AG09309 (cell line): ENCODE data around the gene XYLT2.

Source experiments
- DNase-seq: peaks from one replicate; pipeline ENCODE4 v3.0.0-alpha.2; 2010; ENCODE audit warnings: low read depth
- H3K4me3 ChIP-seq: 2 replicates; pipeline ENCODE4 v1.5.1; 2011; ENCODE audit warnings: mild to moderate bottlenecking, low read depth, low read length, moderate library complexity; ENCODE audit not compliant: control insufficient read depth
- TF ChIP-seq, protein P1 (sequence below): IDR thresholded peaks from 2 replicates; pipeline ENCODE4 v1.5.1; 2011; ENCODE audit warnings: mild to moderate bottlenecking, low read depth, low read length, inconsistent platforms; ENCODE audit not compliant: insufficient read depth, control insufficient read depth; ENCODE audit errors: missing control alignments

Gene XYLT2

DNA sequence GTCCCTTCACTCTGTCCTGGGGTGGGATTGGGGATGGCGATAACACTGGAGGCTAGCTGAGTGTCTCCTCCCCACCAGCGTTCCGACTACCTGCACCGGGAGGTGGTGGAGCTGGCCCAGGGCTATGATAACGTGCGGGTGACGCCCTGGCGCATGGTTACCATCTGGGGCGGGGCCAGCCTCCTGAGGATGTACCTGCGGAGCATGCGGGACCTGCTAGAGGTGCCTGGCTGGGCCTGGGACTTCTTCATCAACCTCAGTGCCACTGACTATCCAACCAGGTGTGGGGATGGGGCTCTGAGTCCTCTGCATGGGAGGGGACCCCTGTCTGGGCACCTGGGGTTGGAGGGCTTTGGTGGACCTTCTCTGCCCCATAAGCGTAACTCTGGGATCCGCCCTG lies 8.8 kb downstream of the XYLT2 start:
- no peak for DNase-seq
- H3K4me3 ChIP-seq = no peak overlapping the region
- TF ChIP-seq, protein P1, sequence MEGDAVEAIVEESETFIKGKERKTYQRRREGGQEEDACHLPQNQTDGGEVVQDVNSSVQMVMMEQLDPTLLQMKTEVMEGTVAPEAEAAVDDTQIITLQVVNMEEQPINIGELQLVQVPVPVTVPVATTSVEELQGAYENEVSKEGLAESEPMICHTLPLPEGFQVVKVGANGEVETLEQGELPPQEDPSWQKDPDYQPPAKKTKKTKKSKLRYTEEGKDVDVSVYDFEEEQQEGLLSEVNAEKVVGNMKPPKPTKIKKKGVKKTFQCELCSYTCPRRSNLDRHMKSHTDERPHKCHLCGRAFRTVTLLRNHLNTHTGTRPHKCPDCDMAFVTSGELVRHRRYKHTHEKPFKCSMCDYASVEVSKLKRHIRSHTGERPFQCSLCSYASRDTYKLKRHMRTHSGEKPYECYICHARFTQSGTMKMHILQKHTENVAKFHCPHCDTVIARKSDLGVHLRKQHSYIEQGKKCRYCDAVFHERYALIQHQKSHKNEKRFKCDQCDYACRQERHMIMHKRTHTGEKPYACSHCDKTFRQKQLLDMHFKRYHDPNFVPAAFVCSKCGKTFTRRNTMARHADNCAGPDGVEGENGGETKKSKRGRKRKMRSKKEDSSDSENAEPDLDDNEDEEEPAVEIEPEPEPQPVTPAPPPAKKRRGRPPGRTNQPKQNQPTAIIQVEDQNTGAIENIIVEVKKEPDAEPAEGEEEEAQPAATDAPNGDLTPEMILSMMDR = no peak

DNA sequence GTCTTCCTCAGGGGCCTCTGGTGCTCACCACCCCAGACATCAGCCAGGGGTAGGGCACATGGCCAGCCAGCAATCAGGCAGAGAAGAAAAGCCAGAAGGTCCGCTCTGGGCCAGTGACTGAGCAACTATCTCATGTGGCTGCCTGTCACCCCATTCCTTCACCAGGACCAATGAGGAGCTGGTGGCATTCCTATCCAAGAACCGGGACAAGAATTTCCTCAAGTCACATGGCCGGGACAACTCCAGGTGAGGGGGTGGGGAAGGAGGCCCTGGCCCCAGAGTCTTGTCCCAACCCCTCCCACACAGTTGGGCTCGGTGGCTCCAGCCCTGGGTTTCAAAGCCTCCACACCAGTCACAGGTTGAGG lies 9.4 kb downstream of the XYLT2 start:
- DNase-seq = no peak
- H3K4me3 ChIP-seq = no peak overlapping the region
- TF ChIP-seq, protein P1 = no peak

DNA sequence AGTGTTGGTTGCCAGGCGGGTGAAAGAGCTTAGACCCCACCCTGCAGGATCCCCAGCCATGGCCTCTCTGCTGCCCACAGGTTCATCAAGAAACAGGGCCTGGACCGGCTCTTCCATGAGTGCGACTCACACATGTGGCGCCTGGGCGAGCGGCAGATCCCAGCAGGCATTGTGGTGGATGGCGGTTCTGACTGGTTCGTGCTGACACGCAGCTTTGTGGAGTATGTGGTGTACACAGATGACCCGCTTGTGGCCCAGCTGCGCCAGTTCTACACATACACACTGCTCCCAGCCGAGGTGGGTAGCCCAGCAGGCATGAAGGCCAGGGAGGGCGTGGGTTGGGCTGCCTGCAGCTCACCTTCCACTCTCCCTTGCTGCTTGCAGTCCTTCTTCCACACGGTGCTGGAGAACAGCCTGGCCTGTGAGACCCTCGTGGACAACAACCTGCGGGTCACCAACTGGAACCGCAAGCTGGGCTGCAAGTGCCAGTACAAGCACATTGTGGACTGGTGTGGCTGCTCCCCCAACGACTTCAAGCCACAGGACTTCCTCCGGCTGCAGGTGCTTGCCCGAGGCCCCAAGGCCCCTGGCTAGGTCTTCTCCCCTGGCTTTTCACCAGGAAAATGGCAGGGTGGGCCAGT lies 9.9 kb downstream of the XYLT2 start:
- no peak for DNase-seq
- TF ChIP-seq, protein P1 = no peak
- no peak overlapping the region for H3K4me3 ChIP-seq

- DNase-seq = no peak
- no peak overlapping the region for H3K4me3 ChIP-seq
- TF ChIP-seq, protein P1 = no peak
These were observed 10.5 kb downstream of the XYLT2 start for GRCh38 chr17:50356418-50356817.

- TF ChIP-seq, protein P1 = no peak
- no peak overlapping the region for H3K4me3 ChIP-seq
- DNase-seq = no peak
These were observed 11.1 kb downstream of the XYLT2 start for GRCh38 chr17:50356892-50357510.

- TF ChIP-seq, protein P1 = no peak
- DNase-seq = no peak
- no peak overlapping the region for H3K4me3 ChIP-seq
These were observed 12.3 kb downstream of the XYLT2 start for GRCh38 chr17:50358177-50358576.
